Tibial nerve (tissue), 4 donors: ENCODE data around the gene NR1D1. TPM values are rescaled to one million over a fixed set of nuclear protein-coding genes. Genes with fewer than 3 reads are reported as not detected.

Source experiments
- DNase-seq, 2 donors: peaks; one replicate each; pipeline ENCODE4 v3.0.0-alpha.2; 2019; ENCODE audit warnings: low spot score in 2 of 2
- H3K27ac ChIP-seq, 4 donors: fragments of 200-600 bp; sonication (generic) in 3 of 4; one replicate each; pipeline ENCODE4 v1.5.1; 2017 to 2019; ENCODE audit warnings: mild to moderate bottlenecking in 1 of 4
- H3K27me3 ChIP-seq, 2 donors: fragments of 200-600 bp; sonication (generic) in 1 of 2; one replicate each; pipeline versions ENCODE4 v1.5.1 to v1.6.0; 2017 to 2019
- H3K36me3 ChIP-seq, 3 donors: fragments of 200-600 bp; sonication (generic); one replicate each; pipeline ENCODE4 v1.5.1; 2018 to 2019
- H3K4me1 ChIP-seq, 4 donors: fragments of 200-600 bp; sonication (generic) in 3 of 4; one replicate each; pipeline ENCODE4 v1.5.1; 2017 to 2019
- H3K4me3 ChIP-seq, 4 donors: fragments of 200-600 bp; sonication (generic) in 3 of 4; one replicate each; pipeline ENCODE4 v1.5.1; 2017 to 2019; ENCODE audit warnings: mild to moderate bottlenecking in 1 of 4, moderate library complexity in 1 of 4
- H3K9me3 ChIP-seq, 4 donors: fragments of 200-600 bp; sonication (generic) in 3 of 4; one replicate each; pipeline ENCODE4 v1.5.1; 2017 to 2019
- CTCF ChIP-seq, 5 experiments: fragments of 200-600 bp in 3 of 5; fragments of 450-650 bp in 2 of 5; sonication (generic) in 3 of 5; IDR thresholded peaks; one replicate each; pipeline ENCODE4 v1.5.1; 2016 to 2019; ENCODE audit warnings: antibody characterized with exemption in 5 of 5, mild to moderate bottlenecking in 3 of 5, moderate library complexity in 2 of 5
- EP300 ChIP-seq, 2 donors: sonication (generic); formaldehyde crosslinking; IDR thresholded peaks; one replicate each; pipeline ENCODE4 v1.6.1; 2017; ENCODE audit warnings: antibody characterized with exemption in 2 of 2, mild to moderate bottlenecking in 1 of 2
- POLR2A ChIP-seq, 2 donors: fragments of 450-650 bp; IDR thresholded peaks; one replicate each; pipeline ENCODE4 v1.6.1; 2017; ENCODE audit warnings: antibody characterized with exemption in 2 of 2, mild to moderate bottlenecking in 2 of 2, moderate library complexity in 2 of 2
- WGBS, 2 donors: methylation state at CpG; one replicate each; pipeline ENCODE4 v1.1.5; 2018; 5-methylcytosine and 5-hydroxymethylcytosine counted together
- total RNA-seq, 4 donors: library from RNA; depleted of rRNA; stranded (reverse); fragments of >200 nt; gene quantifications; one replicate each; pipeline ENCODE4 v1.1.0, GENCODE V29; 2016

The NR1D1 gene
- total RNA-seq, 4 donors from 2014 or later = 16.8 to 48.2 (median 21.0) TPM

- H3K27me3 ChIP-seq = no peaks in the 10 kb centered on the region
- H3K4me3 ChIP-seq = no peak overlapping the region
- DNase-seq = no peak
- TF ChIP-seq POLR2A (IDR thresholded peaks at IDR 0.05) = no peak
- no peak for TF ChIP-seq CTCF (IDR thresholded peaks at IDR 0.05)
- TF ChIP-seq EP300 (IDR thresholded peaks at IDR 0.05) = no peak
- H3K9me3 ChIP-seq = no peaks in the 10 kb centered on the region
- WGBS, 2 donors = 75 to 77% methylated on average over 16 of the region's 16 CpGs
- peak overlapping the region; percentile 89 to 99 (median 98) for H3K27ac ChIP-seq
- H3K4me1 ChIP-seq = peaks cover 8 to 93% (median 50%) of the 10 kb centered on the region in 4 donors
- peaks cover 0 to 86% (median 40%) of the 10 kb centered on the region in 3 donors for H3K36me3 ChIP-seq
Observed at GRCh38 chr17:40093580-40094201, 6.7 kb downstream of the NR1D1 start.

DNA sequence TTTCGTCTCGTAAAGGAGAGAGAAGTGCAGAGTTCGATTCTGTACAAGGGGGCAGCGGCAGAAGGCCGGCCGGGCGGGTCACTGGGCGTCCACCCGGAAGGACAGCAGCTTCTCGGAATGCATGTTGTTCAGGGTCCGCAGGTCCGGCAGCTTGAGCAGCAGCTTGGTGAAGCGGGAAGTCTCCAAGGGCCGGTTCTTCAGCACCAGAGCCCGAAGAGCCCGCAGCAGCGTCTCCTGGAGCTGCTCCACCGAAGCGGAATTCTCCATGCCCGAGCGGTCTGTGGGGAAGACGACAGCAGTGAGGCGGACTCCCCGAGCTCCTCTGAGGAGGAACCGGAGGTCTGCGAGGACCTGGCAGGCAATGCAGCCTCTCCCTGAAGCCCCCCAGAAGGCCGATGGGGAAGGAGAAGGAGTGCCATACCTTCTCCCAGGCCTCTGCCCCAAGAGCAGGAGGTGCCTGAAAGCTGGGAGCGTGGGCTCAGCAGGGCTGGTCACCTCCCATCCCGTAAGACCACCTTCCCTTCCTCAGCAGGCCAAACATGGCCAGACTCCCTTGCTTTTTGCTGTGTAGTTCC lies 7.3 kb downstream of the NR1D1 start:
- Histone ChIP-seq H3K4me1 (peaks cover 8 to 87% (median 44%) of the 10 kb centered on the region in 4 donors), H3K27me3 (no peaks in the 10 kb centered on the region), H3K27ac (peak overlapping the region; percentile 58 to 99 (median 66)), H3K9me3 (no peaks in the 10 kb centered on the region), H3K36me3 (peaks cover 0 to 92% (median 44%) of the 10 kb centered on the region in 3 donors), H3K4me3 (no peak overlapping the region)
- DNase-seq = no peak
- TF ChIP-seq CTCF (IDR thresholded peaks at IDR 0.05) (no peak), EP300 (IDR thresholded peaks at IDR 0.05) (no peak), POLR2A (IDR thresholded peaks at IDR 0.05) (no peak)
- 58 to 70% methylated on average over 29 of the region's 29 CpGs for WGBS, 2 donors

DNA sequence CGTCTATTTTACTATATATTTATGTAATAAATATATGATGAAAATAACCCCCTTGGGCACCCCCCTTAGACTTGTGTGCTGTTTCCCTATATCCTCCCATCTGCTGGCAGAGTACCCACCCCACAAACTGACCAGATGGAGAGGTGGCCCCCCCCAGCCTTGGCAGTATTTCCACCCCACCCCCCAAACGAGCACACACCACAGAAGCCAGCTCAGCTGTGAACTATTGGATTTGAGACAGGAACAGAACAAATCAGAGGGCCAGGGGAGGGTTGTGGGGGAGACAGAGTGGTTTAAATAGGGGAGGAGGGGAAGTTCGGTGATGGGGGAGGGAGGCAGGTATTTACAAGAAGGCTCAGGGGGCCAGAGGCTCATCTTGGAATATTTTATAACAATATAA lies 7.8 kb downstream of the NR1D1 start:
- Histone ChIP-seq H3K4me3 (no peak overlapping the region), H3K9me3 (no peaks in the 10 kb centered on the region), H3K27ac (peak overlapping the region; percentile 58 to 99 (median 66)), H3K27me3 (no peaks in the 10 kb centered on the region), H3K36me3 (peaks cover 0 to 97% (median 47%) of the 10 kb centered on the region in 3 donors), H3K4me1 (peaks cover 5 to 82% (median 39%) of the 10 kb centered on the region in 4 donors)
- 30% methylated on average over 3 of the region's 3 CpGs for WGBS, 2 donors
- peak in 1 of 2 donors; percentile 42 for DNase-seq
- TF ChIP-seq POLR2A (IDR thresholded peaks at IDR 0.05) (no peak), CTCF (IDR thresholded peaks at IDR 0.05) (no peak), EP300 (IDR thresholded peaks at IDR 0.05) (peak in 1 of 2 donors; percentile 20)

DNA sequence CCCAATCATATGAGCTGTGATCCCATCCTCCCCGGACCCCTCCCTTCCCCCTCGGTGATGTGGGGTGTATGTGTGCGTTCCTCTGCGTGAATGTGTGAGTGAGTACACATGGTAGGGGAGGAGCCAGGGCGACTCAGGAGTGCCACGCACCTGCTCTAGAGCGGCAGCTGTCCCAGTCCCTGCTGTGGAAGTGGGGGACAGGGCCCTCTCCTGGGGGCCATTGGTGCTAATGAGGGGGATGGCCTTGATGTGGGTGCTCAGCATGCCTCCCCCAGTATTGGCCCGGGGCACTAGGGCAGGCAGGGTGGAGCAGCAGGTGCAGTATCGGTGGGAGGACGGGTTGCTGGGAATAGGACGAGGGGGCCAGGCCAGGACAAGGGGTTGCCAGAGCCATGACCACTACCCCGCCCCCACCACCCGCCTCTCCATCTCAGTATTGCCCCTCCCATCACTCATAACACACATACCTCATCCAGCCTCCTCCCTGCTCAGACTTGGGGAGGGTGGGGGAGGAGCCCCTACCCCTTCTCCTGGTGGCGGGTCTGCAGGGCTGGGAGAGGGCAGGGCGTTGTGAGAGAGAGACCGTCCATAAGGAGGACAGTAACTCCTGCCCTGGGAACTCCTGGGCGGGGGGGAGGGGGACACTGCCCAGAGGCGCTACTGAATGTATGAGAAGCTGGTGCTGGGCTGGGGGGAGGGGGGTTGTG lies 8.5 kb downstream of the NR1D1 start:
- Histone ChIP-seq H3K27me3 (no peaks in the 10 kb centered on the region), H3K4me1 (peaks cover 0 to 74% (median 32%) of the 10 kb centered on the region in 4 donors), H3K4me3 (no peak overlapping the region), H3K9me3 (no peaks in the 10 kb centered on the region), H3K36me3 (peaks cover 2 to 99% (median 40%) of the 10 kb centered on the region in 3 donors), H3K27ac (peak overlapping the region; percentile 58 to 99 (median 66))
- no peak for DNase-seq
- 44 to 52% methylated on average over 16 to 18 of the region's 18 CpGs for WGBS, 2 donors
- peak in 1 of 2 donors; percentile 12 for TF ChIP-seq EP300 (IDR thresholded peaks at IDR 0.05)
- no peak for TF ChIP-seq POLR2A (IDR thresholded peaks at IDR 0.05)
- no peak for TF ChIP-seq CTCF (IDR thresholded peaks at IDR 0.05)
